Measurements from ENCODE around the gene SMTN.
"Not testable (repeated sequence)": the region's sequence is repeated elsewhere in the genome, so short reads cannot be mapped to it uniquely, and the experiment has no call there.

DNA sequence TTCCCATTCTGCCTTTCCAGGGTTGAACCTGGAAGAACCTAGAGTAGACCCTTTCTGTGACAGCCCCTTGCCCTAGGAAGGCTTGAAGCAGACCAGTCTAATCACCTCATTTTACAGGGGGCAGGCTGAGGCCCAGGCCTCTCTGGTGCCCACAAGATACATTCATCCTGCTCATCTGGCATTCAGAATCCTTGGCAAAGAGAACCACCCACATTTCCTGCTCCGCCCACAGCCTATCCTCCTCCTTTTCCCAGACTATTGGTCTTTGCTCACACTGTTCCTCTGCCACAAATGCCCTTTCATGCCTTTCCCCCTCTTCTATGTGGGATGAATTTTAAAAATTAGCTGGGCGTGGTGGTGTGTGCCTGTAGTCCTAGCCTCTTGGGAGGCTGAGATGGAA is 2.7 kb upstream of the SMTN start:
- TF ChIP-seq, protein P1, sequence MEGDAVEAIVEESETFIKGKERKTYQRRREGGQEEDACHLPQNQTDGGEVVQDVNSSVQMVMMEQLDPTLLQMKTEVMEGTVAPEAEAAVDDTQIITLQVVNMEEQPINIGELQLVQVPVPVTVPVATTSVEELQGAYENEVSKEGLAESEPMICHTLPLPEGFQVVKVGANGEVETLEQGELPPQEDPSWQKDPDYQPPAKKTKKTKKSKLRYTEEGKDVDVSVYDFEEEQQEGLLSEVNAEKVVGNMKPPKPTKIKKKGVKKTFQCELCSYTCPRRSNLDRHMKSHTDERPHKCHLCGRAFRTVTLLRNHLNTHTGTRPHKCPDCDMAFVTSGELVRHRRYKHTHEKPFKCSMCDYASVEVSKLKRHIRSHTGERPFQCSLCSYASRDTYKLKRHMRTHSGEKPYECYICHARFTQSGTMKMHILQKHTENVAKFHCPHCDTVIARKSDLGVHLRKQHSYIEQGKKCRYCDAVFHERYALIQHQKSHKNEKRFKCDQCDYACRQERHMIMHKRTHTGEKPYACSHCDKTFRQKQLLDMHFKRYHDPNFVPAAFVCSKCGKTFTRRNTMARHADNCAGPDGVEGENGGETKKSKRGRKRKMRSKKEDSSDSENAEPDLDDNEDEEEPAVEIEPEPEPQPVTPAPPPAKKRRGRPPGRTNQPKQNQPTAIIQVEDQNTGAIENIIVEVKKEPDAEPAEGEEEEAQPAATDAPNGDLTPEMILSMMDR (IDR thresholded peaks at IDR 0.05), result not testable (repeated sequence)
- TF ChIP-seq POLR2A (IDR thresholded peaks at IDR 0.05), result not testable (repeated sequence)

Data from body of pancreas (tissue), 4 donors.